Measurements from ENCODE around the gene RPL36AL.
A peak's percentile ranks its signal among the peaks of the same experiment; 100 is the strongest.
"Not testable (repeated sequence)": the region's sequence is repeated elsewhere in the genome, so short reads cannot be mapped to it uniquely, and the experiment has no call there.

Gene RPL36AL

GRCh38 chr14:49594347-49595091, 25.9 kb downstream of the RPL36AL start:
- H3K27ac Mint-ChIP-seq = peak overlapping the region; percentile 99
- ATAC-seq = no peak
- H3K4me3 Mint-ChIP-seq = peak overlapping the region; percentile 26
- H3K36me3 Mint-ChIP-seq = no peaks in the 10 kb centered on the region
- H3K27me3 Mint-ChIP-seq = no peaks in the 10 kb centered on the region
- H3K4me1 Mint-ChIP-seq = peaks cover 47% of the 10 kb centered on the region
- H3K9me3 Mint-ChIP-seq = no peaks in the 10 kb centered on the region

DNA sequence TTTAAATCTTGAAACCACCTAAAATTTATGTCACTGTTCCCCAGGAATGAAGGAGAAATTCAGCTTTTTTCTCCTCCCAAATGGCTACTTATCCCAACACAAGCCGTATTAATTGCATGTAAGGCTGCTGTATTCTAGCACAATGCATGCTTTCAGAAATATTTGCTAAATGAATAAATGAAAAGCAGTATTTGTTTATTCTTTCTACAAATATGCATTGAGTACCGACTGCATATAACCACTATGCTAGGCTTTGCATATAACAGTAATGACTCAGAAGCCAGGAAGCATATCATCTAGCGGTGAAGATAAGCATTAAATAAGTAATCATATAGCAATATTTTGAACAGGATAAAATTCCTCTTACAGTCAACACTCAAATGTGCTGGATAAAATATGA, 27.4 kb downstream of the RPL36AL start:
- Mint-ChIP-seq H3K4me3 (peak overlapping the region; percentile 26), H3K36me3 (no peaks in the 10 kb centered on the region), H3K4me1 (peaks cover 44% of the 10 kb centered on the region), H3K9me3 (no peaks in the 10 kb centered on the region), H3K27me3 (no peaks in the 10 kb centered on the region), H3K27ac (peak overlapping the region; percentile 99)
- ATAC-seq = no peak

GRCh38 chr14:49589387-49589786, 31.0 kb downstream of the RPL36AL start:
- no peak for ATAC-seq
- Mint-ChIP-seq H3K27me3 (no peaks in the 10 kb centered on the region), H3K4me1 (peaks cover 20% of the 10 kb centered on the region), H3K4me3 (no peak overlapping the region), H3K27ac (no peak overlapping the region), H3K9me3 (no peaks in the 10 kb centered on the region), H3K36me3 (peaks cover 17% of the 10 kb centered on the region)

GRCh38 chr14:49586673-49587460, 33.6 kb downstream of the RPL36AL start:
- peak; percentile 65 for ATAC-seq
- H3K27ac Mint-ChIP-seq = peak overlapping the region; percentile 99
- H3K4me1 Mint-ChIP-seq = peaks cover 29% of the 10 kb centered on the region
- no peaks in the 10 kb centered on the region for H3K9me3 Mint-ChIP-seq
- peak overlapping the region; percentile 98 for H3K4me3 Mint-ChIP-seq
- H3K36me3 Mint-ChIP-seq = peaks cover 42% of the 10 kb centered on the region
- H3K27me3 Mint-ChIP-seq = no peaks in the 10 kb centered on the region

GRCh38 chr14:49585803-49586672, 34.4 kb downstream of the RPL36AL start, which contains the start of gene RPS29:
TSS of gene RPS29 (minus strand) at chr14:49586380. CDS start at chr14:49586346, 34 bp downstream.
- peaks cover 38% of the 10 kb centered on the region for H3K4me1 Mint-ChIP-seq
- ATAC-seq = peak; percentile 97
- H3K9me3 Mint-ChIP-seq = no peaks in the 10 kb centered on the region
- no peaks in the 10 kb centered on the region for H3K27me3 Mint-ChIP-seq
- H3K27ac Mint-ChIP-seq = peak within 1 kb of the TSS; percentile 99
- peak within 1 kb of the TSS; percentile 98 for H3K4me3 Mint-ChIP-seq
- peaks cover 50% of the 10 kb centered on the region for H3K36me3 Mint-ChIP-seq

DNA sequence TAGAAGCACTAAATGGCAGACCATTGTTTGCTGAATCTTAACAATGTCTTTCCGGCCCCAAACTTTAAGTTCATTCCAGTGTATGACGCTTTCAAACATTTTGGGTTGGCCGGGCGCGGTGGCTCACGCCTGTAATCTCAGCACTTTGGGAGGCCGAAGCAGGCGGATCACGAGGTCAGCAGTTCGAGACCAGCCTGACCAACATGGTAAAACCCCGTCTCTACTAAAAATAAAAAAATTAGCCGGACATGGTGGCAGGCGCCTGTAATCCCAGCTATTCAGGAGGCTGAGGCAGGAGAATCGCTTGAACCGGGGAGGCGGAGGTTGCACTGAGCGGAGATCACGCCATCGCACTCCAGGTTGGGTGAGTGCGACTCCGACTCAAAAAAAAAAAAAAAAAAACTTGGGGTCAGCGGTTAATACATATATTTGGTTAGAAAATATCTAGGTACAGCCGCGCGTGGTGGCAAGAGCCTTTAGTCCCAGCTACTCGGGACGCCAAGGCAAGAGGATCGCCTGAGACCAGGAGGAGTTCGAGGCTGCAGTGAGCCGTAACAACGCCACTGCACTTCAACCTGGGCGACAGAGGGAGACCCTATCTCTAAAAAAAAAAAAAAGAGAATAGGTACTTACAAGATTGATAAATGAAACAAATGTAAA, 35.3 kb downstream of the RPL36AL start:
- H3K27ac Mint-ChIP-seq = peak overlapping the region; percentile 99
- H3K4me1 Mint-ChIP-seq = peaks cover 43% of the 10 kb centered on the region
- not testable (repeated sequence) for ATAC-seq, H3K27me3 Mint-ChIP-seq, H3K9me3 Mint-ChIP-seq
- H3K36me3 Mint-ChIP-seq = peaks cover 55% of the 10 kb centered on the region
- H3K4me3 Mint-ChIP-seq = peak overlapping the region; percentile 98

DNA sequence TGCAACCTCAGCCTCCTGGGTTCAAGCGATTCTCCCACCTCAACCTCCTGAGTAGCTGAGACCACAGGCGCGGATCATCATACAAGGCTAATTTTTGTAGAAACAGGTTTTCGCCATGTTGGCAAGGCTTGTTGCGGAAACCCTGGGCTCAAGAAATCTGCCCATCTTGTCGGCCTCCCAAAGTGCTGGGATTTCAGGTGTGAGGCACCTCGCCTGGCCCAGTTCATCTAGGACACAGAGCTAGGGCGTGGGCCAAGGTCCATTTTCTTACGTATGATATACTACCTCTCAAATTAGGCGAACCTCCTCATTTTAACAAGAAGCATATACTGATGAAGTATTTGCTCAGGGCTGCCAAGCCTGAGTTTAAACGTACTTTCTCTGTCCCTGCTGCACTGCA, 36.4 kb downstream of the RPL36AL start:
- Mint-ChIP-seq H3K4me3 (peak overlapping the region; percentile 98), H3K9me3 (no peaks in the 10 kb centered on the region), H3K36me3 (peaks cover 59% of the 10 kb centered on the region), H3K27me3 (no peaks in the 10 kb centered on the region), H3K4me1 (peaks cover 47% of the 10 kb centered on the region), H3K27ac (peak overlapping the region; percentile 99)
- no peak for ATAC-seq

DNA sequence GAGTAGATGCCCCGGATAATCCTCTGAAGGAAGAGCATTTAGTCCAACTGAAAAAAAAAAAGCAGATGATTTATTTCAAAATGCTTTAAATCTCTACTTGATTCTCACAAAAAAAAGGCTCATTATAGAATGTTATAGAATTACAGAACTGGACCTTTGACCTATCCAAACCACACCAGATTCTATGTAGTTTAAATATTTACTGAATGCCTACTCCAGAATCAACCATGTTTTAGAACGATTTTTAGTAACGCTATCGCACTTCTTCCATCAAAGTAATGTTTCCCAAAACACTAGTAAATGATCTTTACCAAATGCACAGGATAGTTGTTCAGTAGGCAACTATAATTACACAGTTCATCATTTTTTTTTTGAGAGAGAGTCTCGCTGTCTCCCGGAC, 36.8 kb downstream of the RPL36AL start:
- Mint-ChIP-seq H3K9me3 (no peaks in the 10 kb centered on the region), H3K27me3 (no peaks in the 10 kb centered on the region), H3K4me1 (peaks cover 47% of the 10 kb centered on the region), H3K4me3 (peak overlapping the region; percentile 98), H3K27ac (peak overlapping the region; percentile 99), H3K36me3 (peaks cover 59% of the 10 kb centered on the region)
- no peak for ATAC-seq

- H3K9me3 Mint-ChIP-seq = no peaks in the 10 kb centered on the region
- no peak overlapping the region for H3K27ac Mint-ChIP-seq
- H3K36me3 Mint-ChIP-seq = peaks cover 65% of the 10 kb centered on the region
- H3K27me3 Mint-ChIP-seq = no peaks in the 10 kb centered on the region
- ATAC-seq = no peak
- H3K4me1 Mint-ChIP-seq = peaks cover 47% of the 10 kb centered on the region
- no peak overlapping the region for H3K4me3 Mint-ChIP-seq
Observed at GRCh38 chr14:49582113-49582977, 38.1 kb downstream of the RPL36AL start.

- Mint-ChIP-seq H3K4me3 (peak overlapping the region; percentile 4), H3K27me3 (no peaks in the 10 kb centered on the region), H3K4me1 (peaks cover 47% of the 10 kb centered on the region), H3K36me3 (peaks cover 71% of the 10 kb centered on the region), H3K9me3 (no peaks in the 10 kb centered on the region), H3K27ac (no peak overlapping the region)
- ATAC-seq = no peak
Observed at GRCh38 chr14:49581209-49582112, 39.0 kb downstream of the RPL36AL start.

GRCh38 chr14:49579841-49580240, 40.6 kb downstream of the RPL36AL start:
- Mint-ChIP-seq H3K4me1 (peaks cover 42% of the 10 kb centered on the region), H3K4me3 (no peak overlapping the region), H3K27me3 (no peaks in the 10 kb centered on the region), H3K9me3 (no peaks in the 10 kb centered on the region), H3K27ac (no peak overlapping the region), H3K36me3 (peaks cover 63% of the 10 kb centered on the region)
- ATAC-seq = no peak

DNA sequence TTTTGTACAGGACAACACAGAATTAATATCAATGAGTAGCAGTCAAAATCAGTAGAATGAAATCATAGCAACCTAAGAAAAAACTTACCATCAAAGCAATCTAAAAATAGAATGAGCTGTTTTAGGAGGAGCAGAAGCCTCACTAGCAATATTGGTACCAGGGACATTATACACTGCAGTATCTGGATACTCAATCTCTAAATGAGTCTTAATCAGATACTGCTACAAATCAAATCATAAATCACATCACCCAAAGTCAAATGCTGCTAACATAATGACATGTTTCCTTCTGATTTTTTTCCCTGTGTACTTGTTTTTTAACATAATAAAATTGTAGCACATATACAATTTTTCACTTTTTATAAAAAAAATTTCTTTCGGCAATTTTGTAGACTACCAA, 42.3 kb downstream of the RPL36AL start:
- Mint-ChIP-seq H3K36me3 (peaks cover 58% of the 10 kb centered on the region), H3K4me1 (peaks cover 29% of the 10 kb centered on the region), H3K27ac (no peak overlapping the region), H3K9me3 (no peaks in the 10 kb centered on the region), H3K27me3 (no peaks in the 10 kb centered on the region), H3K4me3 (no peak overlapping the region)
- no peak for ATAC-seq

- Mint-ChIP-seq H3K4me1 (no peaks in the 10 kb centered on the region), H3K36me3 (peaks cover 52% of the 10 kb centered on the region), H3K4me3 (no peak overlapping the region), H3K27ac (no peak overlapping the region), H3K27me3 (no peaks in the 10 kb centered on the region), H3K9me3 (no peaks in the 10 kb centered on the region)
- no peak for ATAC-seq
Observed at GRCh38 chr14:49574038-49574437, 46.4 kb downstream of the RPL36AL start.

Measured in stimulated activated memory B cell treated with anti-CD40 and anti-IgM and Interleukin-4, amounts not matched to agents 10 μg/mL and 1 μg/mL and 100 μg/mL, for 72 hours (primary cell).